ENCODE results near the gene UBE3D. TPM values are rescaled to one million over a fixed set of nuclear protein-coding genes. Genes with fewer than 3 reads are reported as not detected.

The UBE3D gene
- total RNA-seq, 1 experiment from 2014 or later: 10.7 TPM

DNA sequence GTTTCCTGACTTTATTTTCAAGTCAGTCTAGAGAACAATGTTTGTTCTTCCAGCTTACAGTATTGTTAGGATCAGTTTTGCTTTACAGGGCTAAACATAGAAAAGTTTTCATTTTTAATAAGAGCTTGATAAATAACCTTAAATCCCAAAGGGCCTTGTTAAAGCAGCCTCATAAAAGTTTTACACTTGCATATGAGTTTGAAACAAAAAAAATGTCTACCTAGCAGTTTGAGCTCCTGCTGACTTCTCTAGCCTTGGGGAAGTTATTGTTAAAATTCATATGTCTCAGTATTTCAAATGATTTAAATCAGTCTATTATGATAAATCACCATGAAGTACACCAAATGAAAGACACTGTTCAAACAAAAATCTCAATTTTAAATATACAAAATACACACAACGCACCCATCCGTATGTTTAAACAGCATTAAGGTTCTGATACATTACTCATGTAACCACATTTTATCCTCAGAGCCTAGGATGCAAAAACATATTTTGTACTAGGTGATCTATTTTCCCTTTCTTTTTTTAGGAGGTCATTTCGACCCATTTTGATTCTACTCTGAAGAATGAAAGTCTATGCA lies 87.2 kb downstream of the UBE3D start:
- no peaks in the 10 kb centered on the region for H3K9me3 ChIP-seq (ENCODE audit: control insufficient read depth, low read depth, low read length)
- H3K4me2 ChIP-seq (ENCODE audit: insufficient read depth, insufficient read length, low read length): no peak overlapping the region
- H3K14ac ChIP-seq (ENCODE audit: insufficient read depth, low read length): no peak overlapping the region
- TF ChIP-seq, protein P1, sequence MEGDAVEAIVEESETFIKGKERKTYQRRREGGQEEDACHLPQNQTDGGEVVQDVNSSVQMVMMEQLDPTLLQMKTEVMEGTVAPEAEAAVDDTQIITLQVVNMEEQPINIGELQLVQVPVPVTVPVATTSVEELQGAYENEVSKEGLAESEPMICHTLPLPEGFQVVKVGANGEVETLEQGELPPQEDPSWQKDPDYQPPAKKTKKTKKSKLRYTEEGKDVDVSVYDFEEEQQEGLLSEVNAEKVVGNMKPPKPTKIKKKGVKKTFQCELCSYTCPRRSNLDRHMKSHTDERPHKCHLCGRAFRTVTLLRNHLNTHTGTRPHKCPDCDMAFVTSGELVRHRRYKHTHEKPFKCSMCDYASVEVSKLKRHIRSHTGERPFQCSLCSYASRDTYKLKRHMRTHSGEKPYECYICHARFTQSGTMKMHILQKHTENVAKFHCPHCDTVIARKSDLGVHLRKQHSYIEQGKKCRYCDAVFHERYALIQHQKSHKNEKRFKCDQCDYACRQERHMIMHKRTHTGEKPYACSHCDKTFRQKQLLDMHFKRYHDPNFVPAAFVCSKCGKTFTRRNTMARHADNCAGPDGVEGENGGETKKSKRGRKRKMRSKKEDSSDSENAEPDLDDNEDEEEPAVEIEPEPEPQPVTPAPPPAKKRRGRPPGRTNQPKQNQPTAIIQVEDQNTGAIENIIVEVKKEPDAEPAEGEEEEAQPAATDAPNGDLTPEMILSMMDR (conservative IDR thresholded peaks at IDR 0.05): no peak
- no peak overlapping the region for H2BK15ac ChIP-seq (ENCODE audit: low read depth, low read length)
- no peak overlapping the region for H3K56ac ChIP-seq (ENCODE audit: insufficient read length, low read depth, low read length)
- H3K36me3 Mint-ChIP-seq (ENCODE audit: insufficient read depth in 1 of 3, low read depth in 3 of 3): no peaks in the 10 kb centered on the region
- no peak for DNase-seq
- no peak overlapping the region for H4K91ac ChIP-seq (ENCODE audit: insufficient read length, low read depth, low read length)
- no peak overlapping the region for H3K18ac ChIP-seq (ENCODE audit: insufficient read length, low read depth, low read length)
- H3K4me3 Mint-ChIP-seq: no peak overlapping the region
- no peak overlapping the region for H3T11ph ChIP-seq (ENCODE audit: low read length)
- no peaks in the 10 kb centered on the region for H3K9me3 Mint-ChIP-seq
- no peak overlapping the region for H4K5ac ChIP-seq (ENCODE audit: insufficient read length, low read depth, low read length)
- H2BK120ac ChIP-seq (ENCODE audit: low read depth, low read length, poor library complexity, severe bottlenecking): no peak overlapping the region
- H3K4ac ChIP-seq (ENCODE audit: low read depth, low read length): no peak overlapping the region
- H2BK5ac ChIP-seq (ENCODE audit: insufficient read length, low read length): no peak overlapping the region
- H3K27ac Mint-ChIP-seq: no peak overlapping the region
- H3K23me2 ChIP-seq (ENCODE audit: insufficient read length, low read depth, low read length, poor library complexity, severe bottlenecking): no peaks in the 10 kb centered on the region
- H2BK20ac ChIP-seq (ENCODE audit: low read depth, low read length, poor library complexity, severe bottlenecking): no peak overlapping the region
- no peaks in the 10 kb centered on the region for H3K27me3 ChIP-seq (ENCODE audit: insufficient read depth, low read length)
- H2AK5ac ChIP-seq (ENCODE audit: insufficient read length, low read length): no peak overlapping the region
- no peaks in the 10 kb centered on the region for H3K4me1 ChIP-seq (ENCODE audit: insufficient read depth, low read length)
- 100% methylated on average over 2 of the region's 3 CpGs for WGBS (ENCODE audit: extremely low coverage, insufficient read length, low lambda C conversion rate)
- H2BK12ac ChIP-seq (ENCODE audit: insufficient read length, low read depth, low read length): no peak overlapping the region
- no peak overlapping the region for H2AFZ ChIP-seq (ENCODE audit: low read length)
- H3K4me1 Mint-ChIP-seq: peaks cover 0 to 2% of the 10 kb centered on the region in 2 experiments; a peak in 1 of 4 replicates
- H4K20me1 ChIP-seq (ENCODE audit: control insufficient read depth, insufficient read depth, insufficient read length): no peaks in the 10 kb centered on the region
- H3K79me1 ChIP-seq (ENCODE audit: insufficient read depth, low read depth, low read length, poor library complexity, severe bottlenecking): no peaks in the 10 kb centered on the region
- H3K9ac ChIP-seq (ENCODE audit: extremely low read depth, insufficient read length, low read length): no peak overlapping the region
- no peaks in the 10 kb centered on the region for H3K27me3 Mint-ChIP-seq (ENCODE audit: low read depth)
- H3K23ac ChIP-seq (ENCODE audit: insufficient read length, low read depth, low read length): no peak overlapping the region
- no peaks in the 10 kb centered on the region for H3K79me2 ChIP-seq (ENCODE audit: insufficient read depth, low read length)
- no peak overlapping the region for H4K8ac ChIP-seq (replicated peaks; ENCODE audit: insufficient read length, low read depth, low read length)
- H3K27ac ChIP-seq (ENCODE audit: insufficient read length, low read depth, low read length): no peak overlapping the region

Data from H9 (cell line).